NCI-H146 treated with DMSO at 0.1 percent for 48 hours (cell line): Measurements from ENCODE around the gene NUP50.

Source experiments
- DNase-seq: peaks from one replicate; lab custom pipeline; 2025; ENCODE audit not compliant: unreplicated experiment; lab: John Stamatoyannopoulos, UW

Gene NUP50

GRCh38 chr22:45192701-45193187, 29.0 kb downstream of the NUP50 start:
- no peak for DNase-seq

GRCh38 chr22:45194686-45195085, 31.0 kb downstream of the NUP50 start:
- DNase-seq: no peak

GRCh38 chr22:45195616-45196015, 31.9 kb downstream of the NUP50 start:
- no peak for DNase-seq

- DNase-seq: no peak
Observed at GRCh38 chr22:45196308-45196707, 32.6 kb downstream of the NUP50 start.

- DNase-seq: no peak
Observed at GRCh38 chr22:45196926-45197605, 33.3 kb downstream of the NUP50 start.

- DNase-seq: no peak
Observed at GRCh38 chr22:45197606-45198462, 34.1 kb downstream of the NUP50 start.

GRCh38 chr22:45198463-45198795, 34.7 kb downstream of the NUP50 start:
- DNase-seq: no peak

- DNase-seq: no peak
Observed at GRCh38 chr22:45199723-45200122, 36.0 kb downstream of the NUP50 start.

GRCh38 chr22:45200230-45200629, 36.5 kb downstream of the NUP50 start:
- no peak for DNase-seq

GRCh38 chr22:45200860-45201511, 37.3 kb downstream of the NUP50 start:
- DNase-seq: no peak

GRCh38 chr22:45201678-45202332, 38.1 kb downstream of the NUP50 start:
- DNase-seq: no peak

GRCh38 chr22:45202333-45203149, 38.8 kb downstream of the NUP50 start:
- no peak for DNase-seq

- no peak for DNase-seq
Observed at GRCh38 chr22:45203150-45203951, 39.6 kb downstream of the NUP50 start.

- DNase-seq: no peak
Observed at GRCh38 chr22:45204241-45204640, 40.5 kb downstream of the NUP50 start.

- DNase-seq: no peak
Observed at GRCh38 chr22:45204819-45205218, 41.1 kb downstream of the NUP50 start.

- no peak for DNase-seq
Observed at GRCh38 chr22:45205276-45205925, 41.7 kb downstream of the NUP50 start.

- no peak for DNase-seq
Observed at GRCh38 chr22:45206233-45206632, 42.5 kb downstream of the NUP50 start.

GRCh38 chr22:45207533-45207932, 43.8 kb downstream of the NUP50 start:
- DNase-seq: no peak

- DNase-seq: no peak
Observed at GRCh38 chr22:45207981-45208664, 44.4 kb downstream of the NUP50 start.
